Activated CD4-positive, alpha-beta T cell treated with anti-CD3 and anti-CD28 coated beads, Interleukin-2, Interleukin-6, amounts not matched to agents 100 ng/mL and 50 ng/mL, durations not matched to agents 16 hours and 8 hours (primary cell): ENCODE results near the gene PHC2.

Experiments used
- DNase-seq: peaks from one replicate; pipeline ENCODE4 v3.0.0-alpha.2; 2020

PHC2 gene, protein sequence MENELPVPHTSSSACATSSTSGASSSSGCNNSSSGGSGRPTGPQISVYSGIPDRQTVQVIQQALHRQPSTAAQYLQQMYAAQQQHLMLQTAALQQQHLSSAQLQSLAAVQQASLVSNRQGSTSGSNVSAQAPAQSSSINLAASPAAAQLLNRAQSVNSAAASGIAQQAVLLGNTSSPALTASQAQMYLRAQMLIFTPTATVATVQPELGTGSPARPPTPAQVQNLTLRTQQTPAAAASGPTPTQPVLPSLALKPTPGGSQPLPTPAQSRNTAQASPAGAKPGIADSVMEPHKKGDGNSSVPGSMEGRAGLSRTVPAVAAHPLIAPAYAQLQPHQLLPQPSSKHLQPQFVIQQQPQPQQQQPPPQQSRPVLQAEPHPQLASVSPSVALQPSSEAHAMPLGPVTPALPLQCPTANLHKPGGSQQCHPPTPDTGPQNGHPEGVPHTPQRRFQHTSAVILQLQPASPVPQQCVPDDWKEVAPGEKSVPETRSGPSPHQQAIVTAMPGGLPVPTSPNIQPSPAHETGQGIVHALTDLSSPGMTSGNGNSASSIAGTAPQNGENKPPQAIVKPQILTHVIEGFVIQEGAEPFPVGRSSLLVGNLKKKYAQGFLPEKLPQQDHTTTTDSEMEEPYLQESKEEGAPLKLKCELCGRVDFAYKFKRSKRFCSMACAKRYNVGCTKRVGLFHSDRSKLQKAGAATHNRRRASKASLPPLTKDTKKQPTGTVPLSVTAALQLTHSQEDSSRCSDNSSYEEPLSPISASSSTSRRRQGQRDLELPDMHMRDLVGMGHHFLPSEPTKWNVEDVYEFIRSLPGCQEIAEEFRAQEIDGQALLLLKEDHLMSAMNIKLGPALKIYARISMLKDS

DNA sequence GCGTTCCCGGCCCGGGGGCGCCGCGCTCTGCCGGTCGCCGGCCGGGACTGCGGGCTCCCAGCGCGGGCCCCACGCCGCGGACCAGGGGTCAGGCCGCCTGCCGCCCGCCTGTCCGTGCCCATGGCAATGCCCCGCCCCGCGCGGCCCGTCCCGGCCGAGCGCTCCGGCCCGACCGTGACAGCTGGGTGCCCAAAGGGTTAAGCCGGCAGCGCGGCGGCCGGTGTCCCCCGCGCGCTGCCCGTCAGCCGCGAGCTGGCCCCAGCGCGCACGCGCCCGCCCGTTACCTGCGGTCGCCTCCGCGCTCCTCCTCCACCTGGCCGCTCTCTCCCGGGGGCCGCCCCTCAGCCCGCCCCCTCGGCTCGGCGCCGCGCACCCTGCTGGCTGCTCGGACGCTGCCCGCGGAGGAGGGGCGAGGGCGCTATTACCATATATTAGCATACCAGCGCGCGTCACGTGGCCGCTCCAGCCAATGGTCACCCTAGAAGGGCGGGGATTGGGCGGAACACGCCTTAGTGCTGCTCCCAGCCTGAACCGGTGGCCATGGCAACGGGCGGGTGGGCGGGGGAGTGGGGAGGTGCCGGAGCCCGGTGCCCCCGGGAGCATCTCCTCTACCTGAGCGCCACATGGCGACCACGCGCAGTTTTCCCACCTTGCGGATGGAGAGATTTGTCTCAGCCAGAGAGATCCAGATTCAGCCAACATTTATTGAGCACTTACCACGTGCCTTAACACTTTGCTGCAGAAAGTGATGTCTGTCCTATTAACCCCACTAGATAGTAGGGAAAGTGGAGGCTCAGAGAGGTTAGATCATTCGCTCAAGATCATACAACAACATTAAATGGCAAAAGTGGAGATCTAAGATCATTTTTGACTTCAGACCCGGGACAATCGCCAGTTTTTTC, at the start of gene PHC2:
PHC2 (minus strand) TSS at position 404 of the 902 bp plus-strand sequence. CDS start 55,556 bp downstream, outside the sequence.
- DNase-seq: peak; percentile 91

DNA sequence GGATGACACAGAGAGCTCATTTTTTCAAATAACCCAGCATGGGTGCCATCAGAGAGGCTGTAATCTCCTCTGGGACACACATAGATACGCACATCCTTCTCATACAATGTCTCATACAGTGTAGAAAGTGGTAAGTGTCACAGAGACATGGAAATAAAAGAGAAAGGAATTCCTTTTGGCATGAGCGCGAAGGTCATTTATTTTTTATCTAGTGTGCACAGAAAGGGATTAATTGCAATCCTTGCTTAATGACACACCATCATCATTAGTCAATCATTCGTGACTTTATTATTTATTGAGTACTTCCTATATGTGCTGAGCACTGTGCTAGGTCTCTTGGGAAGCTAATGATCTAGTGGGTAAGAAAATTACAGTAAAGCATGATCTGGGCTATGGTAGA, 46.6 kb upstream of the PHC2 start:
- DNase-seq: no peak

GRCh38 chr1:33473900-33474299, 43.0 kb upstream of the PHC2 start:
- no peak for DNase-seq

DNA sequence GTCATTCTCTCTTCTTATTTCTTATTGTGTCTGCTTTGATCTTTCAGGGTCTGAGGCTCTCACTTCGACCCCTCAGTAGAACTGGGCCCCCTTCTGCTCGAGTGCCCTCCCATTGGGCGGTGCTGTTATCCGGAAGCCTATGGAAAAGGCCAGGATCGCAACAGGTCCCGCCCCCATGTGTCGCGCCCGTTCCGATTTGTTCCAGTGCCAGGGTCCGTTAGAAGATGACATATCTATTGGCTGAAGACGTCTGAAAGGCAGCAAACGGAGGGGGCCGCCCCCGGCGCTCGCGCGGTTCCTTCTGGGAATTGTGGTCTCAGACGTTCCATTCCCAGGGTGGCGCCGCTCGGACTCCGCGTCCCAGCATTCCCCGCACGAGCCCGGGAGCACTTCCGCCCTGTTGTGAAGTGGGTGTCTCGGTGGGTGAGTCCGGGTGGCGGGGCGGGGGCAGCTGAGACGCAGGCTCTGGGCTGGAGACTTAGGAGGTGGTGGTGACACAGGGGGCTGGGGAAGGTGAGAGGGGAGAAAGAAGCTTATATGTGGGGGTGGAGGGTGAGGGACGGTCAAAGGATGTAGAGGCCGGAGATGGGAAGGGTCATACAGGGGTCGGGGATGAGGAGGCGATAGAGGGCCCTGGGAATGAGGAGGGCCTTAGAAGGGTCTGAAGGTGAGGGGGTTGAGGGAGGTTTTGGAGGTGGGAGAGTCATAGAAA, 41.5 kb upstream of the PHC2 start, which contains the start of gene ZSCAN20:
ZSCAN20 (plus strand) TSS at position 377 of the 712 bp plus-strand sequence. CDS start 6,644 bp downstream, outside the sequence.
- DNase-seq: peak; percentile 94

DNA sequence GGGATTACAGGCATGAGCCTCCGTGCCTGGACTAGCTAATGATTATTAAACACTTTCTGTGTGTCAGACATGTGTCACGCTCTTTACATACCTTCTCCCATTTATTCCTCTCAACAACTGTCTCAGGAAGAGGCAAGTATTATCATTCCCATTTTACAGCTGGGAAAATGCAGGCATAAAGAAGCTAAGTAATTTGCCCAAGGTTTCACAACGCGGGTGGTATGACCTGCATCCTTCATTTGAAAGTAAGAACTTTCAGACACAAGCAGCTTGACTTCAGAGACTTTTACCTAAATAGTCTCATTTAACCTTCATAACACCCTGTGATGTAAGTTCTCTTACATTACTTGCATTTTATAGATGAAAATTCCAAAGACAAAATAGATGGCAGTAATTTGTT, 40.5 kb upstream of the PHC2 start:
- DNase-seq: no peak

GRCh38 chr1:33470495-33471012, 39.7 kb upstream of the PHC2 start:
- DNase-seq: peak; percentile 71

DNA sequence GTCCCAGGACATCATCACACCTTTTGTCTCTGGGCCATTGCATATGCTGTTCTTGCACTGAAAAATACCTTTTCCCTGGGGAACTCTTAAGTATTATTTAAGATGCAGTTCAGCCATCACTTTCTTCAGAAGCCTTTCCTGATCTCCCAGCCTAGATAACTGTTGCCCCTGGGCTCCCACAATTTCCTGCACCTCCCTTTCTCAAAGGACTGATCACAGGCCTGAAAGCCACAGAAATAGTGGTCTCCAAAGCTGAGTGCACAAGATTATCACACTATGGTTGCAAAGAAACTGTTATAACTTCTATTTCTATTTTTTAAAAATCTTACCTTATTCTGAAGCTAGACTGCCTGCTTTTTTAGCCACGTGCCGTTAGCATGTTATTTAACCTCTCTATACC, 38.8 kb upstream of the PHC2 start:
- DNase-seq: no peak

- DNase-seq: no peak
These were observed 38.1 kb upstream of the PHC2 start for GRCh38 chr1:33468967-33469366.

- DNase-seq: no peak
These were observed 37.6 kb upstream of the PHC2 start for GRCh38 chr1:33468531-33468930.

DNA sequence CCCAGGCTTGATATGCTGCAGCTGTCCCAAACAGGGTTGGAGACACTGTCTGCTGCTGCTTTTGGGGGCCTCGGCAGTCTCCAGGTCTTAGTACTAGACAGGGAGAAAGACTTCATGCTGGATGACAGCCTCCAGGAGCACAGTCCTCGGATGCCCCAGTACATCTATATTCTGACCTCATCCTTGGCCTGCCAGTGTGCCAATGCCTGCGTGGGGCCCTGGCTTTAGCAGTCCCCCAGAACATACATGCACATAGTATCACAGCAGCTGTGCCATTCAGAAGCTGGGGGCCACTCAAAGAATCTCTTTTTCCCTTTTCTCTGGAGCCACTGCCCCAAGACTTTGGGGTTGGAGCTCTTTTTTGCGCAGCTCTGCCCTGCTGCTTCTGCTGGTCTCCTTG, 37.1 kb upstream of the PHC2 start:
- DNase-seq: no peak

- DNase-seq: no peak
These were observed 35.3 kb upstream of the PHC2 start for GRCh38 chr1:33466159-33466558.

DNA sequence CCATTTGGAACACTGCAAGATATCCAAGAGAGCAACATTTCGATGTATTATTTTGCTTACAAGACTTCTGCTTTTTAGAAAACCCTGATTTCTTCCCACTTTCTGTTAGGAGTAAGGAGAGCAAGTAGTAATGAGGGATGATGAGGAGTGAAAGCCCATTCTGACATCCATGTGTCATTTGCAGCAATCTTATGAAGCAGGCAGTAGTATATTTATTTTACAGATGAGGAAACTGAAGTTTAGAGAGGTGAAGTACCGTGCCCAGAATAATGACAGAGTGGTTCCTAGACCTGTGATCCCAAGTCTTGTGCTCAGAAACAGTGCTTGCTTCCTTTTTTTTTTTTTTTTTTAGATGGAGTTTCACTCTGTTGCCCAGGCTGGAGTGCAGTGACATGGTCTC, 34.4 kb upstream of the PHC2 start:
- DNase-seq: no peak

DNA sequence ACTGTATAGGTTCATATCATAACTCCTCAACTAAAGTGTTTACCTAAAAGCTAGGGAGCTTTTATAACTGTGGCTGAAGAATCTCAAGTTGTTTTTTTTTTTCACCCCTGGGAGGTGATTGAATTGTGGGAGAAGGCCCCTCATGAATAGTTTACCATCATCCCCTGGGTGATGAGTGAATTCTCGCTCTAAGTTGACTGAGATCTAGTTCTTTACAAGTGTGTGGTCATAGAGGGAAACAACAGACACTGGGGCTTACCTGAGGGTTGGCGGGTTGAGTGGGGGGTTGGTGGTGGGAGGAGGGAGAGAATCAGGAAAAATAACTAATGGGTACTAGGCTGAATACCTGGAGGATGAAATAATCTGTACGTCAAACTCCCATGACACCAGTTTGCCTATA, 33.7 kb upstream of the PHC2 start:
- no peak for DNase-seq

GRCh38 chr1:33462405-33463164, 31.7 kb upstream of the PHC2 start:
- no peak for DNase-seq

DNA sequence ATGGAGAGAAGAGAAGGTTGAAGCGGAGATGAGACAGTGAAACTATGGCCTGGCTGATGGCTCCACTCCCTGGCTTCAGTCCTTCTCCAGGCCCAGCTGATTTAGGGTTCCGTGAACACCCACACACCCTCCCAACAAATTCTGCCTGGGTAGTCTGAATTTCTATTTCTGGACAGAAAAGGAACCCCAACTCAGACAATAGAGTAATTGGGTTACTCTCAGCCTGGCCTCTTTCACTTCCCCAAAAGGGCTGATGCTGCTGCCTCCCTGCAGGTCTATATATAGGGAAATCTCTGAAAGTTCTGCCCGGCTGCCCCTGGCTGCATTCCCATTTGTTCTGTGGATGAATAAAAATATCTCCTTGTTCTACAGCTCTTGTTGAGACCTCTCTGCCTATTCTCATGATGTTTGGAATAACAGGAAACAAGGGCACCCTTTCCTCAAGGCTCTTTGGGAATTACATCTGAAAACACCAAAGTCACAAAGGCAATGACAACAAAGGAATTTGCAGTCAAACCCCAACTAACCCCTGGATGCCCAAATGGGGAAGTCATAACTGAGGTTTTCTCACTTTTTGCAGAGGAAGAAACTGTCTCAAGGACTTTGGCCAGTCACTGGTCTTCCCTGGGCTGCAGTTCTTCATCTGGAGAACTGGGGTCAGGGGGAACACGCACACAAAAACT, 30.2 kb upstream of the PHC2 start:
- DNase-seq: no peak

DNA sequence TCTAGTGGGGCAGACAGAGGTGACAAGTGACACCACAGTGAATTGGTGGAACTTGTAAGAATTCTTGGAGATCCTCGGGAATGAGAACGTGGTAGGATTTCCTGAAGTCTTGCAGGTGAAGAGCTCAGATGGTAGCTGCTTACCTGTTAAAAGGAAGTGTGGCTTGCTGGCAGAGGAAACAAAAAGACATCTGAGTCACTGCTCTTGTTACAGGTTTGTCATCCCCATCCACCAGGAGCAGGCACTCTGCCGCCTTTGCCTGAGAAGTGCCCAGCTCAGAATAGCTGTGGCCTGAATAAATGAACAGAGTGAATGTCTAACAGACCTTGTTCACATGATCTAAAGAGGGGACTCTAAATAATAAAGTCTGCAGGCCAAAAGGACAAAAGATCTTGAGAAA, 29.2 kb upstream of the PHC2 start:
- DNase-seq: no peak

DNA sequence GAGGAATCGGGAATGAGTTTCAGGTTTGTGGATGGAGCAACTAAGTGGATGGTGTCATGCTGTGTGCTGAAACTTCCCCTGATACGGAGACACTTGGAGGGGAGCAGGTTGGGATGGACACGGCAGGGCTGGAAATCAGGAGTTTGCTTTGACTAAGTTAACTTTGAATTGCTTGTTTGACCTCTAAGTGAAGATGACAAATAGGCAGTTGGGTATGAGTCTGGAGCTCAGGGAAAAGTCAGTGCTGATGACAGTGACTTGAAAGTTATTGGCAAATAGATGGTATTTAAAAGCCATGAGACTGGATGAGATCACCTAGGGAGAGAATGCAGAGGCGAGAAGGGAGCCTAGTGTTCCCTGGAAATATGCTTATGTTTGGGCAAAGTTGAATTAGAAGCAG, 28.8 kb upstream of the PHC2 start:
- DNase-seq: no peak

GRCh38 chr1:33456502-33456886, 25.6 kb upstream of the PHC2 start:
- DNase-seq: no peak

- DNase-seq: peak; percentile 58
These were observed 24.9 kb upstream of the PHC2 start for GRCh38 chr1:33455539-33456501.
